NCI-H345 treated with DMSO at 0.1 percent for 48 hours (cell line): ENCODE data around the gene KLHL35.
A peak's percentile ranks its signal among the peaks of the same experiment; 100 is the strongest.

Experiments
- DNase-seq: peaks from one replicate; lab custom pipeline; 2025; ENCODE audit not compliant: unreplicated experiment; lab: John Stamatoyannopoulos, UW

Gene KLHL35

DNA sequence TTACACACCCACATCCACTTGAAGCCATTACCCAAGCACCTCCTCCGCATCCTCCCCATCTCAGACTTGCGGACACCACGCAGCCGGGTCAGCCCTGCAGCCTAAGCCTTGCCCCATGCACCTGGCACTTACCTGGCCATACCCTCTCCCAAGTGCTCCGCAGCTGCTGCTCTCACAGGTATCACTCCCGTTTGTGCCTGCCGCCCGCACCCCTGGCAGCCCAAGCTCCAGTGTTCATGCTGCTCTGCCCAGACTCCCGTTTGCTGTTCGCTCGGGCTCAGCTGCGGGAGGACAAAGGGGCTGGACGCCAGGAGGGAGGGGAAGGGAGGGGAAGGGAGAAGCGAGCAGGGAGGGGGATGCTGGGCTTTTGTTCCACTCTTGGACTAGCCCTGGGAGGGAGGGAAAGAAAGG lies at the start of gene KLHL35:
Gene KLHL35 (minus strand): TSS at position 293 of the 411 bp plus-strand sequence. CDS start 2,574 bp downstream, outside the sequence.
- peak; percentile 29 for DNase-seq

GRCh38 chr11:75481922-75482606 lies 49.1 kb upstream of the KLHL35 start:
- no peak for DNase-seq

- no peak for DNase-seq
These were observed 48.4 kb upstream of the KLHL35 start for GRCh38 chr11:75481223-75481921.

- DNase-seq: no peak
These were observed 47.5 kb upstream of the KLHL35 start for GRCh38 chr11:75480185-75481175.

- no peak for DNase-seq
These were observed 46.7 kb upstream of the KLHL35 start for GRCh38 chr11:75479597-75480145.

DNA sequence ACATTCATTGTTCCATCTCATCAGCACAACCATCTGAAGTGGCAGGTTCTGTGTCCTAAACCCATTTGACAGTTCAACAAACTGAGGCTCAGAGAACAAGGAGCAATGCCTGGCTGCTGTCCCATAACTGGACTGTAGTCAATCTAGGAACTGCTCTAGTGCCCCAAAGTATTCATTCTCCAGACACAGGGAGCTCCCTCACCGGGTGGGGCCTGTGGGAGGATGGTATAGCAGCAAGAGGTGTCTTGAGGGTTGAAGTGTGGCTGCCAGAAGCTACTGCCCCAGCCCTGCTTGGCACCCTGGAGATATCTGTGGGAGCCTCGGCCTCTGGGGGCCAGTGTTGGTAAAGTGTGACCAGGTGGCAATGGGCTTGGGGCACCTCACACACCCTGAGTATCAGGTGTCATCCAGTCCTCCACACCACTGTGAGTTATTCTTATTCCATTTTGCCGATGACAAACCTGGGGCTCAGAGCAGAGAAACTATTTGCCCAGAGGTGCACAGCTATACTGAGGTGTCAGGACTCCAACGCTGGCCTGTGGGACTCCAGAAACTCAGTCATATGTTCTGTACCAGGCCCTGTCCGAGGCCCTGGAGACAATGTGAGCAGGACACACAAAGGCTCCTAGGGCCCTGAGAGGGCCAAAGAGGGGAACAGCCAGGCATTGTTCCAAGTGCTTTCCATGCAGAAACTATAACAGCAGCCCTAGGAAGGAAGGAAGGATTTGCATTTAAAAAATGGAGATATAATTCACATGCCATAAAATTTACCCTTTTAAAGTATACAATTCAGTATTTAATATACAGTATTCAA lies 46.0 kb upstream of the KLHL35 start:
- DNase-seq: no peak

DNA sequence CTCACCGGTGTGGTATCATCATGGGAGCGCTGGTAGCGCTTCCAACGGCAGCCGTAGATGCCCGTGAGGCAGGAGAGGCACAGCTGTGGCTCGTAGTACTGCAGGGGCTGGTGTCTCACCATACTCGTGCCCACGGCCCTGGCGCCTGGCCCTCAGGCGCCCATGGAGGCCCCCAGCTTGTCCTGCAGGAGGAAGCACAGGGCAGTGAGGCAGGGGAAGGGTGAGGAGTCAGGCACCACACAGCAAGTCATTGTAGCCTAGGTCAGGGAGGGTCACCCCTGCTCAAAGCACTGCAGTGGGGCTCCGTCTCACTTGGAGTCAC lies 44.6 kb upstream of the KLHL35 start:
- DNase-seq: no peak

DNA sequence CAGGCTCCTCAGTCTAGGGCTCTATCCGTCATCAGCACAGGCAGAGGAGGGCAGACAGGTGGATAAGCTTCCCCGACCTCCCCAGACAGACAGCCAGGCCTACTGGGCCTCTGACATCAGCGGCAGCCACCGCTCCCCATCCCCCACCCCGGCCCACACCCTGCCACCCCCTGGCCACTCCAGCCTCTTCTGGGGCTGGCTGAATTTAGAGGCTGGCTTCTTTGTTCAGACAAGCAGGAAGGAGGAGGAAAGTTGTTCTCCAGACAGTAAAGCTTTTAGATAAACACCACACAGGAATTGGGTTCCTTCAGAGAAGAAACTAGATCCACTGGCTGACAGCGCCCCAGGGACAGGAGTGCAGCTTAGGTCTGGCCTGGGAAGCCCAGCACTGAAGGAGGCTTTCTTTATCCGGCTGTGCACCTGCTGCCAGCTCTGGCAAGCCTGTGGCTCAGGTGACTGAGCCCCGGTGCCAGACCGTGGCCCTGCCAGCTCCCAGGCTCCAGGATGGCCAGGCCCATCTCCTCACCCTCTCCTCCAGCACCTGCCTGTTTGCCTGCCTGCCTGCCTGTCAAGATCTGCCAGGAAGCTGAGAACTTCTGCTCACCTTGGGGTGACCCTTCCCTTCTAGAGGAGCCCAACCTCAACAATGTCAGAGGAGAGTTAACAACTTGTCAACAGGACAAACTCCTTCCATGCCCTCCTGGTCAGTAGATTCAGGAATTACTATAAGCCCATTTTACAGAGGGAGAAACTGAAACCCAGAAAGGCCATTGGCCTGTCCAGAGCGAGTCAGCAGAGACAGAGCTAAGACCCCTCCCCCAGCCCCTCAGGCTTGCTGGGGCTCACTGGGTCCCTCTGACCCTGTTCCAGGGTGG lies 44.0 kb upstream of the KLHL35 start:
- no peak for DNase-seq

DNA sequence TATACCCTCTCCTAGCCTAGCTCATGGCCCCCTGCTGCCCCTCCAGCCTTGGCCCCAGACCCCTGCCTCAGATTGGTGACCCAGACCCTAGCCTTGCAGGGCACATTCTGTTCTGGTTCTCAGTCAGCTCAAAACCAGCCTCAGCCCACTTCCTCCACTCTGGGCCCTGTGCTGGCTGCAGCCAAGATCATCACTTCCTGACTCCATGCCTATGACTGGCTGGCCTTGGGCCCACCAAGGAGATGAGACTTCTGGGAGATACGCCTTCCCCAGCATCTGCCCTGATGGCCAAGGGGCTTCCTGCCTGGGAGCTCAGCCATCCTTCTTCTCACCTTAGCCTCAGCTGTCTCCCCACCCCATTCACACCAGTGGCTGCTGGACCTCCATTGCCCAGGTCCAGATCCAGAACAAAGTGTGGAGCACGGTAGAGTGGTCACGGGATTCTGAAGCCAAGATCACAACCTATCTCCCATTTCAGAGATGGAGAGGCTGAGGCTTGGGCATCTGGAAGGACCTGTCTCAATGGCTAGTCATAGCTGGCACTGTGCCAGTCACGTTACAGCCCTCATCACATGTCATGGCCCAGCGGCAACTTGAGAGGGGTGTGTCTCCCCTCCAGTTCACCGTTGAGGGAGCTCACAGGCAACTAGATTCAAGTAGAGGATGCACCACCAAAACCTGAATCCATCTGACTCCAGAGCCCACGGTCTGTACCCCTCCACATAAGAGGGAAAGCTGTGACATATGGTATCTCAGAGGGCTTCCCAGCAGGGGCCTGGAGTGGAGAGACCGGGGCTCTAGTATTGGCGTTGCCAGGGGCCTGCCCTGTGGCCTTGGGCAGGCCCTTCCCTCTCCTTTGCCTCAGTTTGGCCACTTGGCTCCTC lies 43.0 kb upstream of the KLHL35 start:
- peak; percentile 11 for DNase-seq

DNA sequence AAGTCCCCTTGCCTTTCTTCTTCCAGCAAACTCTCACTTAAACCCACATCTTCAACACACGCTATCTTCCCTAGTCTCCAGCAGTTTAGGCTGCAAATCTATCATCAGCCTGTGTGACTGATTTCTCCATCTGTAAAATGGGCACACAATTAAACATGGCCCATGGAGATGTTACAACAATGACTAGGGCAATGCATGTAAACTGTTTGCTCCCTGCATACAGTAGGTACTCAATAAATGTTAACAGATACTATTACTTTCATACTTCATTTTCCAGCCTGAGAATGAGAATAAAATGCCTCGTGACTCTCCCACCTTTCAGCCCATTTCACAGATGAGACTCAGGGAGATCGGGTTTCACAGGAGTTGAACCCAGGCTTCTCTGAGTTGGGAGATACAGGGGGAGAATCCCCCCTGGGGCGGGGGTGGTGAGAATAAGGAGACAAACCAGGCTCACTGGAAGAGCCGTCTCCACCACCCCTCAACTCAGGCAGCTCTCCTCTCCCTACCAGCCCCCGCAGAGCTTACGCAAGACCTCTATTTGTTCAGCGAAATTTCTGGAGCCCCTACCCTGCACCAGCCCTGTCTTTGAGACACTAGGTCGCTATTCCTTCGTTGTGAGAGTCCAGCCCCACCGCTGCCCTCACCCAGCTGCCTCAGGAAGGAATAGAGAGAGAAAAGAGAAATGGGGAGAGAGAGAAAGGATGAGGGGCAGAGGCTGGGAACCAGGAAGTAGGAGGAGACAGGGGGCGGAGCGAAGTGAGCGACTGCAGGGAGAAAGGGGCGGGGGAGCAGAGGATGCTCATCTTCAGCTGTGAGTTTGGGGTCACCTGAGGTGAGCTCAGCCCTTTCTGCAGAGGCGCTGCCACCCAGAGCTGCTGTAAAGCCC lies 42.1 kb upstream of the KLHL35 start:
- DNase-seq: no peak

GRCh38 chr11:75474240-75474639 lies 41.2 kb upstream of the KLHL35 start:
- no peak for DNase-seq

DNA sequence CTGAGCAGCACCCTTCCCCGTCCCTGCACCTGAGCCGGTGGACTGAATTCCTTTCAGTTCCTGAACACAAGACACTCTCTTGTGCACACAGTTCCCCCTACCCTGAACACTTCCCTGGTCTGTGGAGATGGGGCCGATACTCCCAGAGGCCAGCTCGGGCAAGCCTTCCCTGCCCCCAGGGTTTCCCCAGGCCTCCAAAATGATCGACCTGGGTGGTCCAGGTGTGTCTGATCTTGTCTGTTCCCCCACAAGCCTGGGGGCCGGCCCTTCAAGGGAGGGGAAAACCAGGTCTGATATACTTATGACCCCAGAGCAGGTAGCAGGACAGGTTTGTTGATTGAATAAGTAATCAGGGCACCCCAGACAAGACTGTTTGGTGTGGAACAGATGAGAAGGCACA lies 40.7 kb upstream of the KLHL35 start:
- DNase-seq: no peak

DNA sequence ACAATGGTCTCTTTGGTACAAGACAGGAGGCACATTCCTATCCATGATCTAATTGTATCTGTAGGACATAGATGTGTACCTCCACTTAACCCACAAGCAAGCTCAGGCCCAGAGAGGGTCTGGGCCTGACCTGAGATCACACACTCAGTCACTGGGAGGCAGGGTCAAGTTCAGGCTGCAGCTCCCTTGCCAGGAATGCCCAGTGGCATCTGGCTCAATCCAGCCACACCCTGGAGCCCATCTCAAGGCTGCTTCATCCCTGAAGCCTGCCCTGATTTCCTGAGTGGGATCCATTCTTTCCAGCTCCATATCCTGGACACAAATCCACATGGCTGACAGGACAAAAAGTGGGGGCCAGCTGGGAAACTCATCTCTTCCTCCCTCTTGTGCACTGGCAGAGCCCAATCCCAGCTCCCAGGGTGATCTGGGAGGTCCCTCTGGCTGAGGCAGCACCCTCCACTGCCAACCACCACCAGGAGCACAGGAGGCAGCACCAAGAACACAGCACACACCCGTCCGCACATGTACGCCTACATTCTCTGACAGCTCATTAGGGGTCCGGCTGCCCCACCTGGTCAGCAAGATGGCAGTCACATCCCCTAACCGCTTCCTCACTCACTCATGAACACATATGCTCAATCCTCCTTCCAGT lies 39.2 kb upstream of the KLHL35 start:
- no peak for DNase-seq

GRCh38 chr11:75471176-75471973 lies 38.4 kb upstream of the KLHL35 start:
- DNase-seq: no peak

- no peak for DNase-seq
These were observed 37.6 kb upstream of the KLHL35 start for GRCh38 chr11:75470476-75471080.
